BE2C (cell line): Measurements from ENCODE around the gene NHSL2.
A peak's percentile ranks its signal among the peaks of the same experiment; 100 is the strongest.

Experiments
- DNase-seq: peaks from one replicate; pipeline ENCODE4 v3.0.0-alpha.2; 2020
- H3K27me3 ChIP-seq: fragments of 250-450 bp; sonication (Bioruptor Pico); 2 replicates; pipeline ENCODE4 v1.5.1; 2020; ENCODE audit warnings: mild to moderate bottlenecking
- H3K36me3 ChIP-seq: fragments of 250-450 bp; sonication (Bioruptor Pico); 2 replicates; pipeline ENCODE4 v1.5.1; 2020; ENCODE audit warnings: mild to moderate bottlenecking
- H3K4me1 ChIP-seq: fragments of 250-450 bp; sonication (Bioruptor Pico); 2 replicates; pipeline ENCODE4 v1.5.1; 2020
- H3K4me3 ChIP-seq: 2 replicates; pipeline ENCODE4 v1.5.1; 2011; ENCODE audit warnings: low read depth, low read length
- H3K9me3 ChIP-seq: fragments of 250-450 bp; sonication (Bioruptor Pico); 2 replicates; pipeline ENCODE4 v1.5.1; 2020
- TF ChIP-seq, protein P1 (sequence below): IDR thresholded peaks from 2 replicates; pipeline ENCODE4 v1.5.1; 2012; ENCODE audit warnings: mild to moderate bottlenecking, low read depth, low read length

The NHSL2 gene

DNA sequence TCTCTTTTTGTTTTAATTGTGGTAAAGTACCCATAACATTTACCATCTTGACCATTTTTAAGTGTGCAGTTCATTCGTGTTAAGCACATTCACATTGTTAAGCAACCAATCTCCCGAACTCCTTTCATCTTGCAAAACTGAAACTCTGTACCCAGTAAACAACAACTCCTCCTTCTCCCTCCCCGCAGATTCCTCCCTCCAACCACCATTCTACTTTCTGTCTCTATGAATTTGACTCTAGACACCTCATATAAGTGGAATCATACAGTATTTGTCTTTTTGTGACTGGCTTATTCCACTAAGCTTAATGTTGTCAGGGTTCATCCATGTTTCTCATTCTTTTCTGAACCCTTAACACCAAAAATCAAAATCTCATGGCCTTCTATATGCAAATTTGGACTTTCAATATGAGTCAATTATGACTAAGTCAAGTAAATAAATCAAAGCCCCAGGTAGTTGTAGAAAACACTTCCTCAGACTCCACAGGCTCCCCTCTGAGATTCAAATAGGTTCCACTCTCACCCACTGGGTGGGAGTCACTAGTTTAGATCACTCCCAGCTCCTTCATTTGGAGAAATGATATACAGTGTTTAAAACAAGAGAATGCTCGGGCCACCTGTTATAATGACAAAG is 230.8 kb downstream of the NHSL2 start:
- H3K36me3 ChIP-seq: peaks cover 29% of the 10 kb centered on the region
- H3K4me1 ChIP-seq: no peaks in the 10 kb centered on the region
- DNase-seq: no peak
- TF ChIP-seq, protein P1, sequence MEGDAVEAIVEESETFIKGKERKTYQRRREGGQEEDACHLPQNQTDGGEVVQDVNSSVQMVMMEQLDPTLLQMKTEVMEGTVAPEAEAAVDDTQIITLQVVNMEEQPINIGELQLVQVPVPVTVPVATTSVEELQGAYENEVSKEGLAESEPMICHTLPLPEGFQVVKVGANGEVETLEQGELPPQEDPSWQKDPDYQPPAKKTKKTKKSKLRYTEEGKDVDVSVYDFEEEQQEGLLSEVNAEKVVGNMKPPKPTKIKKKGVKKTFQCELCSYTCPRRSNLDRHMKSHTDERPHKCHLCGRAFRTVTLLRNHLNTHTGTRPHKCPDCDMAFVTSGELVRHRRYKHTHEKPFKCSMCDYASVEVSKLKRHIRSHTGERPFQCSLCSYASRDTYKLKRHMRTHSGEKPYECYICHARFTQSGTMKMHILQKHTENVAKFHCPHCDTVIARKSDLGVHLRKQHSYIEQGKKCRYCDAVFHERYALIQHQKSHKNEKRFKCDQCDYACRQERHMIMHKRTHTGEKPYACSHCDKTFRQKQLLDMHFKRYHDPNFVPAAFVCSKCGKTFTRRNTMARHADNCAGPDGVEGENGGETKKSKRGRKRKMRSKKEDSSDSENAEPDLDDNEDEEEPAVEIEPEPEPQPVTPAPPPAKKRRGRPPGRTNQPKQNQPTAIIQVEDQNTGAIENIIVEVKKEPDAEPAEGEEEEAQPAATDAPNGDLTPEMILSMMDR: no peak
- H3K27me3 ChIP-seq: no peaks in the 10 kb centered on the region
- H3K4me3 ChIP-seq: no peak overlapping the region
- H3K9me3 ChIP-seq: no peaks in the 10 kb centered on the region

DNA sequence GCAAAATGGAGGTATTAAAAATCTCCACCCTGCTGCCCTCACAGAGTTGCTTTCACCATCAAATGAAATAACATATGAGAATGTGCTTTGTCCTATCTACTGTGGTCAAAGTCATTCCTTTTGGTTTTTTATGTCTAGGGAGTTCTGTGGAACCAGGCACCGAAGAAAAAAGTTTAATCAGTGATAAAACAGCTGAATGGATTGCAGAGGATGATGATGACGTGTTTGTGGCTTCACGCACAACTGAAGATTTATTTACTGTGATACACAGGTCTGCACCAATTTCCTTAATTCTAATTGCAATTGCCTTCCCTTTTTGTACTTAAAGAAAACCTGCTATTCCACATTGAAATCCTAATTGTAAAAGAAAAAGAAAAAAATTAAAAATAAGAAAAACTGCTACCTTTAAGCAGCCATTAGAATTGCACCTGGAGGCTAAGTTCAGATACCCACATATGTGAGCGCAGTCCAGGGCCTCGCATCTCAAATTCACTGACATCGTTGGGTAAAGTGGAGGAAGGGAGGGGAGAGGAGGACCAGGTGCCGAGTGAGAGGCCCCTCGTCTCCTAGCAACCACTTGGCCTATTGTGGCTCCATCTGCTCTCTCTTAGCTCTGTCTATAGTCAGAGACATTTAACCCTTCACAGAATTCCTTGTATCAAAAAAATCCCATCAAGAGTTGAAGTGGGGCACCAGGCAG is 231.6 kb downstream of the NHSL2 start:
- DNase-seq: peak; percentile 27

DNA sequence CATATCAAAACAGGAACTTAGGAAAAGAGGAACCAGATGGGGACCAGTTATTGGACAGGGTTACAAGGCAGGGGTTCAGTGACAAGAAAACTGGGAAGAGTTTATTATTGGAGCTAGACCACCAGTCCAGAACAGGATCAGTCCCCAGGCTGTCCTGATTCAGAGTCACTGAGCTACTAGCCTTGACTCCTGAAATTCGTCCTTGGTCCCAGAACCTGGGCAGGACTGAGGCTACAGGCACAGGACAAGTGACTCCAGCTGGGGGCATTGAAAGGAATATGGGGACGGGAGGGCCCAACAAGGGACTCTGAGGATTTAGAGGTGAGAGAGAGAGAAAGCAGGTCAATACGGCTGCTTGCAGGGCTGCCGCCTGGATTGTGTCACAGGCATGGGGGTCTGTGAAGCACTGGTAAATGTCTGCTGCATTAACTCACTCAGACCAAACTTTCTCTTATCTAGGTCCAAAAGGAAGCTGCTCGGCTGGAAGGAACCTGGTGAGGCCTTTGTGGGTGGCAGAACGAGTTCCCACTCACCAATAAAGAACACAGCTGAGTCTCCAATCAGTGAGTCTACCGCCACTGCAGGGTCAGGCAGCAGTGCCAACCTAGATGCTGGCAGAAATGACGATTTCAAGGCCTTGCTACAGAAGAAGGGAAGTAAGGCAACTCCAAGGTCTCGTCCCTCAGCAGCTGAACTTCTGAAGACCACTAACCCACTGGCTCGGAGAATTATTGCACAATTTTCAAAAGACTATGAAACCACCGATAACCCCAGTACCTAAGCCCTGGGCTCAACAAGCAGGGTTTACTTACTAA is 232.4 kb downstream of the NHSL2 start:
- Histone ChIP-seq H3K9me3 (no peaks in the 10 kb centered on the region), H3K27me3 (no peaks in the 10 kb centered on the region), H3K4me3 (no peak overlapping the region), H3K36me3 (peaks cover 20% of the 10 kb centered on the region), H3K4me1 (no peaks in the 10 kb centered on the region)
- TF ChIP-seq, protein P1: no peak
- DNase-seq: no peak

More for the DNA sequence above, 231.6 kb downstream of the NHSL2 start:
- TF ChIP-seq, protein P1: no peak
- H3K4me3 ChIP-seq: no peak overlapping the region
- H3K9me3 ChIP-seq: no peaks in the 10 kb centered on the region
- no peaks in the 10 kb centered on the region for H3K4me1 ChIP-seq
- H3K36me3 ChIP-seq: peaks cover 23% of the 10 kb centered on the region
- H3K27me3 ChIP-seq: no peaks in the 10 kb centered on the region

DNA sequence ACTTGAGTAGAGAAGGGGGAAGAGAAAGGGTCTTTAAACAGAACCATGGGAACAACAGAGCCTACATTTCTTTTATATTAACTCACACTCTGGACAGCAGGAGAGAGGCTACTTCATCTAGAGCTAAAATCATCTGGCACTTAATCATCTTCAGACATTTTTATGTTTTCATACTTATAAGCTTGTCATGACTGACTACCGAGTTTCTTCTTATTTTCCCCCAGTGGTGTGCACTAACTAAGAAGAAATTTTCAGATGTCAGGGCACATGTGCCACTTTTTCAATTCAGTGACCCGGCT is 232.9 kb downstream of the NHSL2 start:
- H3K4me1 ChIP-seq: no peaks in the 10 kb centered on the region
- H3K27me3 ChIP-seq: no peaks in the 10 kb centered on the region
- H3K9me3 ChIP-seq: no peaks in the 10 kb centered on the region
- no peak for DNase-seq
- no peak overlapping the region for H3K4me3 ChIP-seq
- H3K36me3 ChIP-seq: peaks cover 15% of the 10 kb centered on the region
- TF ChIP-seq, protein P1: no peak

DNA sequence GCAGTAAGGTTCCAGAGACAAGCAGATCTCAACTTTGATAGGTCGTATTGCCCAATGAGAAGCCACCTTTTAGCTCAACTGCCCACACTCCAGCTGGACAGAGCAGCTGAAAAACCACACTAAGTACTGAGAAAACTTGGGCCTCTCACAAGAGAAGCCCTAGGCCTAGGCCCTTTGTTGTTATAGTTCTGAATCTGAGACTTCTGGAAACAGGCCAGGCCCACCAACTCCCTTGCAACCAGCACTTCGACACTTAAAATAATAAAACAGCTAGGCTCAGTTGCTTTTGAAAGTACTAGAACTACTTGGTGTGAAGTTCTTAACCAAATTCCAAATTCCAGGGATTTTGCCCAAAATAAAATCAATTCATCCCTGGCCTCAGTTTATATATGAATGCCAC is 234.5 kb downstream of the NHSL2 start:
- no peak for DNase-seq
- Histone ChIP-seq H3K4me1 (no peaks in the 10 kb centered on the region), H3K9me3 (no peaks in the 10 kb centered on the region), H3K4me3 (no peak overlapping the region), H3K36me3 (peaks cover 4% of the 10 kb centered on the region), H3K27me3 (no peaks in the 10 kb centered on the region)
- TF ChIP-seq, protein P1: no peak
